SK-N-SH (cell line): ENCODE data around the gene ZCCHC2.

Source experiments
- CTCF ChIP-seq: fragments of 200-600 bp; sonication (generic); IDR thresholded peaks from 2 replicates; pipeline ENCODE4 v1.6.1; 2017; ENCODE audit warnings: antibody characterized with exemption, mild to moderate bottlenecking, moderate library complexity
- FOSL2 ChIP-seq: IDR thresholded peaks from 2 replicates; pipeline ENCODE4 v1.4.0; 2012; ENCODE audit warnings: low read depth, mild to moderate bottlenecking, moderate library complexity, borderline replicate concordance
- SIN3A ChIP-seq: IDR thresholded peaks from 2 replicates; pipeline ENCODE4 v1.6.1; 2012; ENCODE audit warnings: low read depth, mild to moderate bottlenecking, low read length, moderate library complexity, borderline replicate concordance

DNA sequence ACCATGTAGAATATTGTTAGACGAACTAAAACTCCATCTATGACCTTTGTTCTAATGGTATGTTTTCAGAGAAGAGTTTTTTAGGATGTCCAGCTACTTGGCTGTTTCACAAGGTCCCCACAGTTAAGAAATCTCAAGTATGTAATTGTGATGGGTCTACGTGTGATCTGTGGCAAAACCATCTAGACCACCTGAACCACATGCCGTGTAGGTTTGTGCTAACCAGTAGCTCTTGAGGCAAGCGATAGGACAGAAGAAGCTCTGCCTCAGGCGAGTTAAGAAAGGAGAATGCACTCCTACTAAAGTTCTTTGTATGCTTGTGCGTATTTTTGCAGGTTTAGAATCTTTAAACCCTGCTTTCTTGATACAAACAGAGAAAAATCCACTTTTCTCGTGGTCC, 13.2 kb downstream of the ZCCHC2 start:
- TF ChIP-seq CTCF: no peak
- no peak for TF ChIP-seq FOSL2
- no peak for TF ChIP-seq SIN3A
